Measurements from ENCODE around the gene CHST11. TPM values are rescaled to one million over a fixed set of nuclear protein-coding genes. Genes with fewer than 3 reads are reported as not detected.

The CHST11 gene
- total and polyA plus RNA-seq, 4 donors, result 0.57 to 11.1 (median 3.7) TPM

GRCh38 chr12:104484079-104484478, 27.3 kb downstream of the CHST11 start:
- no peak for TF ChIP-seq ATF3 (IDR thresholded peaks at IDR 0.05)
- no peak for TF ChIP-seq RXRA (IDR thresholded peaks at IDR 0.05)
- TF ChIP-seq NR2F2 (IDR thresholded peaks at IDR 0.05), result no peak
- TF ChIP-seq HNF4A (conservative IDR thresholded peaks at IDR 0.05), result no peak
- no peak for TF ChIP-seq JUND (IDR thresholded peaks at IDR 0.05)
- no peak for TF ChIP-seq YY1 (IDR thresholded peaks at IDR 0.05)
- TF ChIP-seq FOXA2 (IDR thresholded peaks at IDR 0.05), result no peak
- no peak for TF ChIP-seq CTCF (IDR thresholded peaks at IDR 0.05; ENCODE audit: low read depth, low read length, missing input control)
- no peak for TF ChIP-seq EGR1 (IDR thresholded peaks at IDR 0.05; ENCODE audit: low read depth in 2 of 2)
- TF ChIP-seq MAX (IDR thresholded peaks at IDR 0.05), result no peak
- TF ChIP-seq SP1 (IDR thresholded peaks at IDR 0.05), result no peak
- TF ChIP-seq GABPA (IDR thresholded peaks at IDR 0.05 in 1 of 2, conservative IDR thresholded peaks at IDR 0.05 in 1 of 2), result no peak
- TF ChIP-seq RAD21 (IDR thresholded peaks at IDR 0.05), result no peak
- no peak for TF ChIP-seq REST (IDR thresholded peaks at IDR 0.05)
- TF ChIP-seq HNF4G (IDR thresholded peaks at IDR 0.05), result no peak
- no peak overlapping the region for H3K9ac ChIP-seq (ENCODE audit: low read depth in 1 of 2, low read length in 2 of 2)
- H3K9me3 ChIP-seq (ENCODE audit: control insufficient read depth in 4 of 4, low read length in 3 of 4), result no peaks in the 10 kb centered on the region
- no peaks in the 10 kb centered on the region for H3K27me3 ChIP-seq (ENCODE audit: control insufficient read depth in 4 of 4, insufficient read depth in 4 of 4, low read length in 3 of 4)
- WGBS, result 95% methylated on average over 2 of the region's 2 CpGs
- no peak overlapping the region for H3K27ac ChIP-seq (ENCODE audit: low read depth in 1 of 2, low read length in 2 of 2)
- H3K4me3 ChIP-seq (ENCODE audit: low read depth in 1 of 3, low read length in 3 of 3), result no peak overlapping the region
- H3K4me1 ChIP-seq (ENCODE audit: control insufficient read depth in 4 of 4, insufficient read depth in 4 of 4, low read length in 3 of 4), result no peaks in the 10 kb centered on the region
- no peak for DNase-seq (ENCODE audit: low spot score)
- H3K36me3 ChIP-seq (ENCODE audit: control insufficient read depth in 4 of 4, insufficient read depth in 3 of 4, low read depth in 1 of 4, low read length in 3 of 4), result no peaks in the 10 kb centered on the region

- no peak overlapping the region for H3K9ac ChIP-seq (ENCODE audit: low read depth in 1 of 2, low read length in 2 of 2)
- no peaks in the 10 kb centered on the region for H3K4me1 ChIP-seq (ENCODE audit: control insufficient read depth in 4 of 4, insufficient read depth in 4 of 4, low read length in 3 of 4)
- no peak overlapping the region for H3K4me3 ChIP-seq (ENCODE audit: low read depth in 1 of 3, low read length in 3 of 3)
- H3K27me3 ChIP-seq (ENCODE audit: control insufficient read depth in 4 of 4, insufficient read depth in 4 of 4, low read length in 3 of 4), result no peaks in the 10 kb centered on the region
- no peaks in the 10 kb centered on the region for H3K9me3 ChIP-seq (ENCODE audit: control insufficient read depth in 4 of 4, low read length in 3 of 4)
- H3K36me3 ChIP-seq (ENCODE audit: control insufficient read depth in 4 of 4, insufficient read depth in 3 of 4, low read depth in 1 of 4, low read length in 3 of 4), result no peaks in the 10 kb centered on the region
- no peak overlapping the region for H3K27ac ChIP-seq (ENCODE audit: low read depth in 1 of 2, low read length in 2 of 2)
- 82% methylated on average over 13 of the region's 13 CpGs for WGBS
- no peak for DNase-seq (ENCODE audit: low spot score)
- TF ChIP-seq ATF3 (IDR thresholded peaks at IDR 0.05) (no peak), RAD21 (IDR thresholded peaks at IDR 0.05) (no peak), ZBTB33 (IDR thresholded peaks at IDR 0.05) (no peak), SP1 (IDR thresholded peaks at IDR 0.05) (no peak), HNF4G (IDR thresholded peaks at IDR 0.05) (no peak), YY1 (IDR thresholded peaks at IDR 0.05) (no peak), MAX (IDR thresholded peaks at IDR 0.05) (no peak), HNF4A (conservative IDR thresholded peaks at IDR 0.05) (no peak), FOXA1 (IDR thresholded peaks at IDR 0.05) (no peak), JUND (IDR thresholded peaks at IDR 0.05) (no peak), FOXA2 (IDR thresholded peaks at IDR 0.05) (no peak), NR2F2 (IDR thresholded peaks at IDR 0.05) (no peak), CTCF (IDR thresholded peaks at IDR 0.05; ENCODE audit: low read depth, low read length, missing input control) (no peak), RXRA (IDR thresholded peaks at IDR 0.05) (no peak), EGR1 (IDR thresholded peaks at IDR 0.05; ENCODE audit: low read depth in 2 of 2) (no peak), TAF1 (conservative IDR thresholded peaks at IDR 0.05) (no peak)
Measured at GRCh38 chr12:104485651-104486362, 29.1 kb downstream of the CHST11 start.

All from liver (tissue), 9 donors.